Activated CD4-positive, CD25-positive, alpha-beta regulatory T cell treated with anti-CD3 and anti-CD28 coated beads, Interleukin-2, amount 50 U/mL, for 72 hours (primary cell): ENCODE results near the gene AP4S1.
"Not testable (repeated sequence)": the region's sequence is repeated elsewhere in the genome, so short reads cannot be mapped to it uniquely, and the experiment has no call there.

ENCODE experiments used
- DNase-seq: peaks from one replicate; pipeline ENCODE4 v3.0.0; 2021

The AP4S1 gene

DNA sequence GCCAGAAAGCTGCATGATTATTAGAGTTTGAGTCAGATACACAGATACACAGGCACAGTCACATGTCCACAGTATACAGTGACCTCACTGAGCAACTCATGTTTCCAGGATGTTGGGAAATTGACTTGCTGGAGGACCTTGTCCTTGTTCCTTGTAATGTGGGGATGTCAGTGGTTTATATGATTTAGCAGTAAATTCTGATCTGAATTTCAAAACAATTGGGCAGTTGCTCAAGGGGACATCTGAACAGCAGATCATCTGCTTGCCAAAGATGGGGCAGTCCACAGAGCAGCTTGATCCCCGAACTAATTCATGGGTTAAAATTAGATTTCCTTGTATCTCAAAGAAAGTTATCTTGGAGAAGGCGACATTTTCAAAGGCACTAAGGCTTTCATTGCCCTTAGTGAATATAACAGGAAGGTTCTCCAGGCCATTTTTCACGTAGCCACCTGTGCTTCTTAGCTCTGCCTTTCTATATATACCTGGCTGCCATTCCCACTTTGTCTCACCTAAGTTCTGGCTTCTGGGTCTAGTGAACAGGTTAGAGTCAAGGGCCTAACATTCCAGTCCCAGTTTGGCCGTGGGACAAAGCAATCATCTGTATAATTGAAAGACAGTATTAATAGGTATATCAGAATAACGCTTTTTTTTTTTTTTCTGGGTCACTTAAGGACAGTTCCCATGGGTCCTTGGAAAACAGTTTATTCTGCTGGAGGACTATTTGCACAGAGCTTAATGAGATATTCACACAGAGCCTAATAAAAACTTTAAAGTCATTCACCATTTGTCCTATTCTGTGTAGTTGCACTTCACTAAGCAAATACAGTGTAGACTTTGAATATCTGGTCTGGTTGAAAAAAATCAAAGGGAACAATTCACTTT, 65.7 kb downstream of the AP4S1 start:
- no peak for DNase-seq

DNA sequence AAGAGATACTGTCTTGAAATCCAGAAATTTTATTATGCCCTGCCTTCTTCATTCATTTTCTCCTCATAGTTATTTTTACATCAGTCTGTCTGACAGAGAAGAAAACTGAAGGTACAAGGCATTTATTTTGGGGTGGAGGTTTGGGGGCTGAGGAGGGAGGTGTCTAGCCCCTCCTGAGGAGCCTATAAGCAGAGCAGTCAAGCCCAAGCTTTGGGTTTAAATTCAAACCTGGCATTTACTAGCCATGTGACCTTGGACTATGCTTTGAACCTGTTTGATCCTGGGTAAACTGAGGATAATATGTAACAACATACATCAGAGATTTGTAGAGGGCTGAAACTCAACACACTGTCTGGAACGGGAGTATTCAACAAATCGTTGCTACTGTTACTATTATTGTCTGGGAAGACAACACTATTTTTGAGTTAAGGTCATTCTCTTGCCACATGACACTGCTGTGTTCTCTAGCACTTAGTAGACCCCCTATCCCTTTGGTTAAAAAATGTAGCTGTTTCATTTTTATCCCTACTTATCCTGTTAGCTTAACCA, 66.8 kb downstream of the AP4S1 start:
- DNase-seq, result no peak

GRCh38 chr14:31093884-31094839, 68.7 kb downstream of the AP4S1 start:
- not testable (repeated sequence) for DNase-seq

GRCh38 chr14:31095817-31096216, 70.4 kb downstream of the AP4S1 start:
- not testable (repeated sequence) for DNase-seq

DNA sequence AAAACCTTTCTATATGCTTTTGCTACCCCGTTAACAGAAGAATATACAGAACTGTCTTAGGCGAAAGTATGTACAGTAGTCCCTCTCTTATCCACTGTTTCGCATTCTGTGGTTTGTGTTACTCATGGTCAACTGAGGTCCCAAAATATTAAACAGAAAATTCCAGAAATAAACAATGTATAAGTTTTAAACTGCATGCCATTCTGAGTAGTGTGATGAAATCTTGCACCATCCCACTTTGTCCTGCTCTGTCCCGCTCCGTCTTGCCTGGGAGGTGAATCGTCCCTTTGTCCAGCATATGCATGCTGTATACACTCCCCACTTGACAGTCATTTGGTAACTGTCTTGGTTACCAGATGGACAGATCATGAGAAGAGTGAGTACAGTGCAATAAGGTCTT, 70.8 kb downstream of the AP4S1 start:
- DNase-seq, result no peak

DNA sequence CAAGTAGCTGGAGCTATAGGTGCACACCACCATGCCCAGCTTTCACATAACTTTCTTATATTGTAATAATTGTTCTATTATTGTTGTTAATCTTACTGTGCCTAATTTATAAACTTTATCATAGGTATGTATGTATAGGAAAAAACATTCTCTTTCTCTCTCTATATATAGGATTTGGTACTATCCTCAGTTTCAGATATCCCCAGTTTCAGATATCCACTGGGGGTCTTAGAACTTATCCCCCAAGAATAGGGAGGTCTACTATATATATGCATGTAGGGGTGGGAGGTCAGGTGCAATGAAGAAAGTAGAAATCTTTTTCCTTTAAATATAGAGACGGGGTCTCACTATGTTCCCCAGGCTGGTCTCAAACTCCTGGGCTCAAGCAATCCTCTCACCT, 71.6 kb downstream of the AP4S1 start:
- no peak for DNase-seq

DNA sequence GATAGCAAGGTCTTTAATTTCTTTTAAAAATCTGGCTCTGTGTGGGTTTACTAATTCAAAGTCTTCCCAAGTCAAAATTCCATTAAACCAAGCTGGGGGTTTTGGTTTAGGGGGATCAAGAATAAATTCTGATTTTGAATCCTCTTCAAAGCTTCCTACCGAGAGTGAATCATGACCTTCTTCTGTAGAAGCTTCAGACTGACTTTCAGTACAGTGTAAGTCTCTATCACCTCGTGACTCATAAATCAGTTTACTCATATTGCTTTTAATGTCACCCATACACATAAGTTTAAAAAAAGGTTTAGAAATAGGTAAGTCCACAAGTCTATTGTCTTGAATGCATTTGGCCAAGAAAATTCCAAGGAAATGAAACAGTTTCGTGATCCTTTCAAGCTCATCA, 81.3 kb downstream of the AP4S1 start:
- DNase-seq, result no peak

- no peak for DNase-seq
Measured at GRCh38 chr14:31109257-31109656, 83.8 kb downstream of the AP4S1 start.

GRCh38 chr14:31110872-31111271, 85.4 kb downstream of the AP4S1 start:
- DNase-seq, result no peak

DNA sequence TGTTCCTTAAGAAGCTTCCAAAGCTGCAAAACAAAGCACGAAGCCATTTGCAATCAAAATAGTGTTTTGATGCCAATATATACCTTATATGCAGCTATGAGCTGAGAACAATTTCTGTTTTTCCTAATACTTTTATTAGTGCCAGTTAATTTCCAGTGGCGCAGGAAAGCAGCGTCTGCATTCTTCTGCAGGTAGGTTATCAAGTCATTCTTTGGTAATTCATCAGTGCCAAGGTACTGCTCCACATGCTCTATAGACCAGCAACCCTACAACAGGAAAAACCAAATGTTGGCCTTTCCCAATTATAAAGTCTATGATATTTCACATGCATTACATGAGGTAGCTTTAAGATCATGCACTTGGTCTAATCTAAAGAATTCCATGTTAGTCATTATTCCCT, 88.3 kb downstream of the AP4S1 start:
- no peak for DNase-seq

- no peak for DNase-seq
Measured at GRCh38 chr14:31118892-31119291, 93.4 kb downstream of the AP4S1 start.

- no peak for DNase-seq
Measured at GRCh38 chr14:31122098-31122611, 96.7 kb downstream of the AP4S1 start.

GRCh38 chr14:31122921-31123320, 97.5 kb downstream of the AP4S1 start:
- DNase-seq, result no peak

- no peak for DNase-seq
Measured at GRCh38 chr14:31124197-31124596, 98.7 kb downstream of the AP4S1 start.

GRCh38 chr14:31125231-31125630, 99.8 kb downstream of the AP4S1 start:
- DNase-seq, result no peak

- no peak for DNase-seq
Measured at GRCh38 chr14:31126680-31127079, 101.2 kb downstream of the AP4S1 start.

DNA sequence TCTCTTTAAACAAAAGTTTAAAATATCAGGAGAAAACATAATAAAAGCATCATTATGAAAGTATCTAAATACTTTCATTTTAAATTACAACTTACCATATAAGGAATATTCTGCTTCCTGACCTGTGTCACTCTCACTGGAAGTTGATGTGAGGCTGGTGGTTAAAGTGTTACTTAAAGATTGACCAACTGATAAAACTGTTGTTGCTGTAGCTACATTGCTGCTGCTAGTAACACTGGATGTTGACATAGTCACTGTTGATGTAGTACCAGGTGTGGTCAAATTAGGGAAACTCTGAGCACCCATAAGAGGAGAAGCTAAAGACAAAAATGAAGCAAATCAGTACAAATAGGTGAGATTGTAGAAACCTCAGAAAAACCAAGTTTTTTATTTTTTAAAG, 102.2 kb downstream of the AP4S1 start:
- DNase-seq, result no peak

GRCh38 chr14:31128601-31129526, 103.4 kb downstream of the AP4S1 start:
- DNase-seq, result no peak

DNA sequence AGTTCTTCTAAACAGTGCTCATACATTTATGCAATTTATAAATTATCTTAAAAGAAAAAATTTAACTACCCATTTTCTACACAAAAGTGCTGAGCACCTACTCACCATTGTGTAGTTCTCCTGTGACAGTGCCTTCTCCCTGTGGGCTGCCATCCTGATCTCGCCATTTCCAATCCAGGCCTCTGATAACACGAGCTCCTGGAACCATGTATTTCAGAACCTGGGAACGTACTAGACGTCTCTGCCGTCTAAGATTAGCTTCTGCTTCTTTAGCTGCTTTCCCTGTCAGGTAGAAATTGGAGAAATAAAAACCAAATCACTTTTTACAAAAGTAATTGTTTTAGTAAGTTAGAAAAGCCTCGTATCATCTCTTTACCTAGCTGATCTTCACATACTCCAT, 107.7 kb downstream of the AP4S1 start:
- DNase-seq, result no peak

DNA sequence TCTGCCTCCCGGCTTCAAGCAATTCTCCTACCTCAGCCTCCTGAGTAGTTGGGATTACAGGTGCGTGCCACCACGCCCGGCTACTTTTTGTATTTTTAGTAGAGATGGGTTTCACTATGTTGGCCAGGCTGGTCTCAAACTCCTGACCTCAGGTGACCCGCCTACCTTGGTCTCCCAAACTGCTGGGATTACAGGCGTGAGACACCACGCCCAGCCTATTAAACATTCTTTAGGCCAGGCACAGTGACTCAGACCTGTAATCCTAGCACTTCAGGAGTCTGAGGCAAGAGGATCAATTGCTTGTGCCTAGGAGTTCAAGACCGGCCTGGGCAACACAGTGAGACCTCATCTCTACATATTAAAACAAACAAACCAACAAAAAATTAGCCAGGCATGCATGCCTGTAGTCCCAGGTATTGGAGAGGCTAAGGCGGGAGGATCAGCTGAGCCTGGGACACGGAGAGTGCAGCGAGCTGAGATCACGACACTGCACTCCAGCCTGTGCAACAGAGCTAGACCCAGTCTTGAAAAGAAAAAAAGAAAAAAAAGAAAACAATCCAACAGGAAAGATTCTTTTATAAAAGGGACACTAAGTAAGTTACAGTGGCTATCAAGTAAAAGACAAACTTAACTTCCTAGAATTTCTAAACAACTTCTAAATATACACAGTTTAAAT, 111.9 kb downstream of the AP4S1 start:
- no peak for DNase-seq

GRCh38 chr14:31138301-31138700, 112.9 kb downstream of the AP4S1 start:
- DNase-seq, result no peak
